Stimulated activated CD4-positive, alpha-beta T cell treated with anti-CD3 and anti-CD28 coated beads, TNF-alpha, amount 100 ng/mL, for 4 hours (primary cell): ENCODE measurements around the gene FAM83D.

Experiments
- DNase-seq, 3 experiments: peaks; one replicate each; pipeline ENCODE4 v3.0.0-alpha.2; 2020; ENCODE audit warnings: low read depth in 3 of 3

Gene FAM83D

GRCh38 chr20:38926142-38926933 is at the start of gene FAM83D:
FAM83D (plus strand) TSS chr20:38926417; CDS start chr20:38926443, 26 bp downstream.
- DNase-seq = peak; percentile 82 to 87 (median 86)

- DNase-seq = no peak
Observed at GRCh38 chr20:38877483-38877882, 48.7 kb upstream of the FAM83D start.

- no peak for DNase-seq
Observed at GRCh38 chr20:38878866-38879265, 47.4 kb upstream of the FAM83D start.

GRCh38 chr20:38880952-38881735 is 45.1 kb upstream of the FAM83D start:
- DNase-seq = no peak

- DNase-seq = no peak
Observed at GRCh38 chr20:38881806-38882440, 44.3 kb upstream of the FAM83D start.

GRCh38 chr20:38882600-38882999 is 43.6 kb upstream of the FAM83D start:
- DNase-seq = no peak

- no peak for DNase-seq
Observed at GRCh38 chr20:38883081-38883980, 42.9 kb upstream of the FAM83D start.

GRCh38 chr20:38883981-38884733 is 42.1 kb upstream of the FAM83D start:
- no peak for DNase-seq

GRCh38 chr20:38885357-38885756 is 40.9 kb upstream of the FAM83D start:
- DNase-seq = no peak

- DNase-seq = no peak
Observed at GRCh38 chr20:38888059-38888831, 38.0 kb upstream of the FAM83D start.

GRCh38 chr20:38889050-38889449 is 37.2 kb upstream of the FAM83D start:
- no peak for DNase-seq

GRCh38 chr20:38889792-38890496 is 36.3 kb upstream of the FAM83D start:
- no peak for DNase-seq

- DNase-seq = no peak
Observed at GRCh38 chr20:38890497-38890818, 35.8 kb upstream of the FAM83D start.

- no peak for DNase-seq
Observed at GRCh38 chr20:38892091-38892981, 33.9 kb upstream of the FAM83D start.

GRCh38 chr20:38893056-38893564 is 33.1 kb upstream of the FAM83D start:
- no peak for DNase-seq

- DNase-seq = peak; percentile 67 to 77 (median 72)
Observed at GRCh38 chr20:38893565-38894090, 32.6 kb upstream of the FAM83D start.

- no peak for DNase-seq
Observed at GRCh38 chr20:38894091-38894847, 31.9 kb upstream of the FAM83D start.
